WTC11 (cell line): ENCODE measurements around the gene CORO7. TPM values are rescaled to one million over a fixed set of nuclear protein-coding genes. Genes with fewer than 3 reads are reported as not detected.
A peak's percentile ranks its signal among the peaks of the same experiment; 100 is the strongest.
"Not testable (repeated sequence)": the region's sequence is repeated elsewhere in the genome, so short reads cannot be mapped to it uniquely, and the experiment has no call there.

ENCODE experiments used
- ATAC-seq: fragments of 200-7000 bp; cut with Tn5 transposase; 2 replicates; pipeline ENCODE4 v1.10.0; 2021; ENCODE audit warnings: mild to moderate bottlenecking, moderate library complexity
- CTCF ChIA-PET: fragments of 300-600 bp; sonication (Branson Sonifier 250); formaldehyde crosslinking; loops from one replicate; lab custom pipeline; 2021; ENCODE audit warnings: antibody characterized with exemption; lab: Charles Lee
- POLR2A ChIA-PET: fragments of 350-600 bp; sonication (Branson Sonifier 250); formaldehyde crosslinking; loops from one replicate; lab custom pipeline; 2021; ENCODE audit warnings: antibody characterized with exemption; lab: Charles Lee
- DNase-seq: peaks from one replicate; pipeline ENCODE4 v3.0.0; 2021; ENCODE audit warnings: low spot score
- H3K27ac Mint-ChIP-seq: 2 replicates; pipeline ENCODE4 v1.8.0; 2021; ENCODE audit warnings: mixed read lengths
- H3K27me3 Mint-ChIP-seq: 2 replicates; pipeline ENCODE4 v1.8.0; 2021; ENCODE audit warnings: low read depth, mild to moderate bottlenecking, moderate library complexity, mixed read lengths
- H3K36me3 Mint-ChIP-seq: 2 replicates; pipeline ENCODE4 v1.8.0; 2021; ENCODE audit warnings: mixed read lengths
- H3K4me1 Mint-ChIP-seq: 2 replicates; pipeline ENCODE4 v1.8.0; 2022; ENCODE audit warnings: mixed read lengths
- H3K4me3 Mint-ChIP-seq: 2 replicates; pipeline ENCODE4 v1.8.0; 2021; ENCODE audit warnings: mild to moderate bottlenecking, moderate library complexity, mixed read lengths
- H3K9me3 Mint-ChIP-seq: 2 replicates; pipeline ENCODE4 v1.8.0; 2021; ENCODE audit warnings: mixed read lengths
- ATF6 ChIP-seq: sonication (generic); formaldehyde crosslinking; IDR thresholded peaks from 2 replicates; pipeline ENCODE4 v1.8.1; 2023; ENCODE audit warnings: mild to moderate bottlenecking, missing genetic modification reagents
- CREM ChIP-seq: sonication (generic); formaldehyde crosslinking; IDR thresholded peaks from 2 replicates; pipeline ENCODE4 v1.8.1; 2022; ENCODE audit warnings: mild to moderate bottlenecking, missing genetic modification reagents, moderate library complexity
- ELF4 ChIP-seq: sonication (generic); formaldehyde crosslinking; IDR thresholded peaks from 2 replicates; pipeline ENCODE4 v1.8.1; 2022; ENCODE audit warnings: low read depth, mild to moderate bottlenecking, moderate library complexity, missing genetic modification reagents
- JAZF1 ChIP-seq: fragments of 250-450 bp; sonication (Bioruptor Pico); IDR thresholded peaks from 2 replicates; pipeline ENCODE4 v1.9.0; 2021; ENCODE audit warnings: moderate library complexity, mild to moderate bottlenecking, inconsistent platforms
- NR1H2 ChIP-seq: sonication (generic); formaldehyde crosslinking; IDR thresholded peaks from 2 replicates; pipeline ENCODE4 v1.9.0; 2021; ENCODE audit warnings: mild to moderate bottlenecking, moderate library complexity, missing genetic modification reagents
- RELA ChIP-seq: sonication (generic); formaldehyde crosslinking; IDR thresholded peaks from 2 replicates; pipeline ENCODE4 v1.8.1; 2022; ENCODE audit warnings: missing genetic modification reagents, mild to moderate bottlenecking, borderline replicate concordance
- RORB ChIP-seq: fragments of 250-450 bp; sonication (Bioruptor Pico); IDR thresholded peaks from 2 replicates; pipeline ENCODE4 v1.9.0; 2021; ENCODE audit warnings: mild to moderate bottlenecking
- USF2 ChIP-seq: sonication (generic); formaldehyde crosslinking; IDR thresholded peaks from 2 replicates; pipeline ENCODE4 v1.8.1; 2023; ENCODE audit warnings: mild to moderate bottlenecking, missing genetic modification reagents, moderate library complexity
- ZNF121 ChIP-seq: sonication (generic); formaldehyde crosslinking; IDR thresholded peaks from 2 replicates; pipeline ENCODE4 v1.8.0; 2023; ENCODE audit warnings: missing genetic modification reagents
- ZNF532 ChIP-seq: fragments of 250-450 bp; sonication (Bioruptor Pico); IDR thresholded peaks from 2 replicates; pipeline ENCODE4 v1.9.0; 2021; ENCODE audit warnings: mild to moderate bottlenecking, borderline replicate concordance
- ZNF671 ChIP-seq: fragments of 250-450 bp; sonication (Bioruptor Pico); IDR thresholded peaks from 2 replicates; pipeline ENCODE4 v1.8.0; 2021; ENCODE audit warnings: mild to moderate bottlenecking
- total RNA-seq: library from RNA; stranded (reverse); gene quantifications from 3 replicates; pipeline ENCODE4 v1.2.3, GENCODE V29; 2021

Gene CORO7
- total RNA-seq, 1 experiment from 2014 or later, result 45.5 TPM

- TF ChIP-seq ZNF532 (CRISPR knock-in tag), result no peak
- TF ChIP-seq, all 79 proteins: peak for 1
Measured at GRCh38 chr16:4337540-4338088, 78.8 kb downstream of the CORO7 start (continued).

GRCh38 chr16:4336701-4337539, 79.5 kb downstream of the CORO7 start:
- no peak for TF ChIP-seq RORB (CRISPR knock-in tag)
- TF ChIP-seq NR1H2 (CRISPR knock-in tag), result no peak
- TF ChIP-seq JAZF1 (CRISPR knock-in tag), result no peak
- no peak for TF ChIP-seq ZNF671 (CRISPR knock-in tag)
- no peak for DNase-seq
- ChIA-PET POLR2A (no interaction called here), CTCF (interaction anchor here (0.6 to 5.4 kb wide), 10 partner anchors 10 to 83 kb away, joined by 3 to 30 read pairs (median 5); no protein-coding TSS in a partner anchor)
- Mint-ChIP-seq H3K27me3 (no peaks in the 10 kb centered on the region), H3K4me3 (no peak overlapping the region), H3K27ac (no peak overlapping the region), H3K9me3 (no peaks in the 10 kb centered on the region), H3K36me3 (peaks cover 6% of the 10 kb centered on the region), H3K4me1 (no peaks in the 10 kb centered on the region)
- ATAC-seq, result no peak

- Mint-ChIP-seq H3K27ac (peak overlapping the region; percentile 45; the same call in 1 of the 2 replicates), H3K4me1 (0 out of 2 replicates have a peak, but pooled peaks cover under 1% of the 10 kb centered on the region), H3K36me3 (peaks cover 5% of the 10 kb centered on the region), H3K27me3 (no peaks in the 10 kb centered on the region), H3K9me3 (no peaks in the 10 kb centered on the region), H3K4me3 (no peak overlapping the region)
- DNase-seq (no peak), ATAC-seq (no peak)
- no peak for TF ChIP-seq ELF4
- TF ChIP-seq RELA (CRISPR knock-in tag), result 0 out of 2 replicates have a peak, but pooled peaks have one; percentile 32
- ChIA-PET POLR2A (interaction anchor here (1.4 to 1.6 kb wide), 2 partner anchors 16 to 61 kb away, joined by 4 to 5 read pairs; partner anchors contain the start of genes PAM16 and TFAP4), CTCF (interaction anchor here (0.8 to 5.4 kb wide), 7 partner anchors 8 to 81 kb away, joined by 3 to 30 read pairs (median 7); partner anchors contain the start of gene GLIS2)
Measured at GRCh38 chr16:4334724-4335495, 81.5 kb downstream of the CORO7 start.

GRCh38 chr16:4333714-4334113, 82.7 kb downstream of the CORO7 start:
- H3K4me3 Mint-ChIP-seq, H3K4me1 Mint-ChIP-seq, ATAC-seq, H3K27me3 Mint-ChIP-seq, H3K9me3 Mint-ChIP-seq, POLR2A ChIA-PET, H3K36me3 Mint-ChIP-seq, H3K27ac Mint-ChIP-seq, DNase-seq: not testable (repeated sequence)
- CTCF ChIA-PET, result interaction anchor here (1.1 to 9.3 kb wide), 5 partner anchors 23 to 72 kb away, joined by 4 to 185 read pairs (median 14); no protein-coding TSS in a partner anchor
- peak; percentile 49; the same call in 1 of the 2 replicates for TF ChIP-seq ZNF121 (CRISPR knock-in tag)

GRCh38 chr16:4333308-4333638, 83.1 kb downstream of the CORO7 start:
- ChIA-PET POLR2A (no interaction called here), CTCF (interaction anchor here (2.6 to 9.3 kb wide), 6 partner anchors 23 to 80 kb away, joined by 14 to 185 read pairs (median 38); partner anchors contain the start of gene TFAP4)
- Mint-ChIP-seq H3K4me1 (peaks cover 12% of the 10 kb centered on the region), H3K27me3 (no peaks in the 10 kb centered on the region), H3K9me3 (no peaks in the 10 kb centered on the region), H3K4me3 (no peak overlapping the region), H3K36me3 (peaks cover 5% of the 10 kb centered on the region), H3K27ac (no peak overlapping the region)
- TF ChIP-seq USF2 (CRISPR knock-in tag) (no peak), CREM (CRISPR knock-in tag) (no peak), ATF6 (CRISPR knock-in tag) (no peak)
- DNase-seq, result no peak
- no peak for ATAC-seq
